Measurements from ENCODE around the gene NEU4. TPM values are rescaled to one million over a fixed set of nuclear protein-coding genes. Genes with fewer than 3 reads are reported as not detected.
A peak's percentile ranks its signal among the peaks of the same experiment; 100 is the strongest.
"Not testable (repeated sequence)": the region's sequence is repeated elsewhere in the genome, so short reads cannot be mapped to it uniquely, and the experiment has no call there.

NEU4 gene
- polyA plus RNA-seq, 3 donors, result 0.26 to 2.6 (median 0.99) TPM

- no peaks in the 10 kb centered on the region for H4K20me1 ChIP-seq (ENCODE audit: insufficient read depth, low read length)
- peak overlapping the region; percentile 53 for H3K4me2 ChIP-seq (replicated peaks; ENCODE audit: extremely low read depth, low read length, poor library complexity, severe bottlenecking)
- peak overlapping the region in 1 of 7 donors; percentile 20 for H3K27ac Mint-ChIP-seq
- no peak for DNase-seq
- H3K4me3 Mint-ChIP-seq, result peak overlapping the region; percentile 49 to 85
- intact Hi-C loops (cut with micrococcal nuclease), result no loop called here
- no peaks in the 10 kb centered on the region for H3K79me2 ChIP-seq (ENCODE audit: insufficient read depth, low read length)
- H3K9me3 ChIP-seq (replicated peaks in 1 of 2; ENCODE audit: control insufficient read depth in 1 of 2, insufficient read depth in 1 of 2, low read length in 2 of 2), result no peaks in the 10 kb centered on the region
- peaks cover 7% of the 10 kb centered on the region for H3K4me1 Mint-ChIP-seq
- H3K36me3 ChIP-seq (replicated peaks in 1 of 2; ENCODE audit: control insufficient read depth in 1 of 2, insufficient read depth in 2 of 2, low read length in 2 of 2), result no peaks in the 10 kb centered on the region
- 3% methylated on average over 108 of the region's 109 CpGs for WGBS (ENCODE audit: insufficient coverage)
- no peak overlapping the region for H3K27ac ChIP-seq (ENCODE audit: low read depth in 1 of 2, low read length in 2 of 2)
- peaks cover 8 to 19% of the 10 kb centered on the region in 2 donors for H3K27me3 ChIP-seq (ENCODE audit: control insufficient read depth in 2 of 2, insufficient read depth in 2 of 2, low read length in 2 of 2)
- H3K9ac ChIP-seq (ENCODE audit: insufficient read depth, low read length, poor library complexity, severe bottlenecking), result no peak overlapping the region
- H3K4me1 ChIP-seq (ENCODE audit: control insufficient read depth in 1 of 2, insufficient read depth in 2 of 2, low read length in 2 of 2), result peaks cover 13 to 19% of the 10 kb centered on the region in 2 donors
- no peak overlapping the region for H2AFZ ChIP-seq (ENCODE audit: insufficient read depth, low read depth, low read length, poor library complexity, severe bottlenecking)
- no peak for TF ChIP-seq CTCF (IDR thresholded peaks at IDR 0.05)
- peaks cover 0 to 2% (median 0%) of the 10 kb centered on the region in 7 donors for H3K9me3 Mint-ChIP-seq
- H3K4me3 ChIP-seq (replicated peaks in 1 of 3; ENCODE audit: low read depth in 2 of 3, low read length in 3 of 3), result peak overlapping the region in 1 of 3 experiments; percentile 34
- peaks cover 14 to 29% (median 17%) of the 10 kb centered on the region in 3 donors for H3K27me3 Mint-ChIP-seq (ENCODE audit: low read depth in 3 of 3)
- H3K36me3 Mint-ChIP-seq, result no peaks in the 10 kb centered on the region
Observed at GRCh38 chr2:241803387-241804325, 5.3 kb upstream of the NEU4 start.

GRCh38 chr2:241804326-241805229 lies 4.4 kb upstream of the NEU4 start:
- Mint-ChIP-seq H3K4me1 (peaks cover 7% of the 10 kb centered on the region), H3K4me3 (peak overlapping the region; percentile 12 to 82), H3K9me3 (peaks cover 0 to 2% (median 0%) of the 10 kb centered on the region in 7 donors), H3K27me3 (ENCODE audit: low read depth in 3 of 3) (peaks cover 17 to 31% (median 19%) of the 10 kb centered on the region in 3 donors), H3K36me3 (no peaks in the 10 kb centered on the region), H3K27ac (no peak overlapping the region)
- Histone ChIP-seq H4K20me1 (ENCODE audit: insufficient read depth, low read length) (no peaks in the 10 kb centered on the region), H3K79me2 (ENCODE audit: insufficient read depth, low read length) (no peaks in the 10 kb centered on the region), H3K4me1 (ENCODE audit: control insufficient read depth in 1 of 2, insufficient read depth in 2 of 2, low read length in 2 of 2) (peaks cover 13 to 19% of the 10 kb centered on the region in 2 donors), H3K27ac (ENCODE audit: low read depth in 1 of 2, low read length in 2 of 2) (no peak overlapping the region), H3K4me2 (replicated peaks; ENCODE audit: extremely low read depth, low read length, poor library complexity, severe bottlenecking) (peak overlapping the region; percentile 53), H3K27me3 (ENCODE audit: control insufficient read depth in 2 of 2, insufficient read depth in 2 of 2, low read length in 2 of 2) (peaks cover 8 to 19% of the 10 kb centered on the region in 2 donors), H2AFZ (ENCODE audit: insufficient read depth, low read depth, low read length, poor library complexity, severe bottlenecking) (no peak overlapping the region), H3K36me3 (replicated peaks in 1 of 2; ENCODE audit: control insufficient read depth in 1 of 2, insufficient read depth in 2 of 2, low read length in 2 of 2) (no peaks in the 10 kb centered on the region), H3K4me3 (replicated peaks in 1 of 3; ENCODE audit: low read depth in 2 of 3, low read length in 3 of 3) (peak overlapping the region in 1 of 3 experiments; percentile 34), H3K9me3 (replicated peaks in 1 of 2; ENCODE audit: control insufficient read depth in 1 of 2, insufficient read depth in 1 of 2, low read length in 2 of 2) (no peaks in the 10 kb centered on the region), H3K9ac (ENCODE audit: insufficient read depth, low read length, poor library complexity, severe bottlenecking) (no peak overlapping the region)
- WGBS (ENCODE audit: insufficient coverage), result 3% methylated on average over 24 of the region's 35 CpGs
- intact Hi-C loops (cut with micrococcal nuclease), result no loop called here
- no peak for DNase-seq
- no peak for TF ChIP-seq CTCF (IDR thresholded peaks at IDR 0.05)

GRCh38 chr2:241806217-241806616 lies 2.8 kb upstream of the NEU4 start:
- H3K79me2 ChIP-seq (ENCODE audit: insufficient read depth, low read length); H3K36me3 Mint-ChIP-seq; H3K9ac ChIP-seq (ENCODE audit: insufficient read depth, low read length, poor library complexity, severe bottlenecking); H3K36me3 ChIP-seq (replicated peaks in 1 of 2; ENCODE audit: control insufficient read depth in 1 of 2, insufficient read depth in 2 of 2, low read length in 2 of 2); H3K4me1 Mint-ChIP-seq; H3K4me3 Mint-ChIP-seq; intact Hi-C loops (cut with micrococcal nuclease); H3K4me3 ChIP-seq (replicated peaks in 1 of 3; ENCODE audit: low read depth in 2 of 3, low read length in 3 of 3); H3K9me3 Mint-ChIP-seq; H3K4me2 ChIP-seq (replicated peaks; ENCODE audit: extremely low read depth, low read length, poor library complexity, severe bottlenecking); H2AFZ ChIP-seq (ENCODE audit: insufficient read depth, low read depth, low read length, poor library complexity, severe bottlenecking); H3K27ac ChIP-seq (ENCODE audit: low read depth in 1 of 2, low read length in 2 of 2); H3K27ac Mint-ChIP-seq; DNase-seq; H4K20me1 ChIP-seq (ENCODE audit: insufficient read depth, low read length); H3K9me3 ChIP-seq (replicated peaks in 1 of 2; ENCODE audit: control insufficient read depth in 1 of 2, insufficient read depth in 1 of 2, low read length in 2 of 2): not testable (repeated sequence)
- H3K27me3 Mint-ChIP-seq (ENCODE audit: low read depth in 3 of 3), result peaks cover 17 to 34% (median 17%) of the 10 kb centered on the region in 3 donors
- H3K4me1 ChIP-seq (ENCODE audit: control insufficient read depth in 1 of 2, insufficient read depth in 2 of 2, low read length in 2 of 2), result peaks cover 13 to 19% of the 10 kb centered on the region in 2 donors
- WGBS (ENCODE audit: insufficient coverage), result no CpG with 5 or more reads among the region's 8 CpGs
- peaks cover 8 to 19% of the 10 kb centered on the region in 2 donors for H3K27me3 ChIP-seq (ENCODE audit: control insufficient read depth in 2 of 2, insufficient read depth in 2 of 2, low read length in 2 of 2)

Measured in CD14-positive monocyte (primary cell).